ENCODE data around the gene MCM5. TPM values are rescaled to one million over a fixed set of nuclear protein-coding genes. Genes with fewer than 3 reads are reported as not detected.

The MCM5 gene
- total and polyA plus RNA-seq, 2 of the 13 experiments (the other 11 are each of a cell fraction or from before 2014, with no cell fraction given) = 40.2 to 93.5 TPM

GRCh38 chr22:35352214-35353111 lies 47.5 kb upstream of the MCM5 start (continued):
- TF ChIP-seq U2AF1 (optimal IDR thresholded peaks at IDR 0.05; ENCODE audit: low read depth, low read length) (peak; percentile 37), ATF7-NPFF (CRISPR knock-in tag; IDR thresholded peaks at IDR 0.05; ENCODE audit: low read depth) (0 out of 2 replicates have a peak, but pooled peaks have one; percentile 62), ZNF850 (CRISPR knock-in tag; conservative IDR thresholded peaks at IDR 0.05) (no peak), SNAPC2 (CRISPR knock-in tag; IDR thresholded peaks at IDR 0.05) (no peak), HDAC6 (IDR thresholded peaks at IDR 0.05; ENCODE audit: low read depth, low read length) (no peak), RFX1 (IDR thresholded peaks at IDR 0.05) (no peak), ZNF687 (CRISPR knock-in tag; IDR thresholded peaks at IDR 0.05) (peak; percentile 84), UBTF (CRISPR knock-in tag; IDR thresholded peaks at IDR 0.05) (peak; percentile 55), ZNF367 (CRISPR knock-in tag; IDR thresholded peaks at IDR 0.05; ENCODE audit: borderline replicate concordance) (no peak), HNF4G (IDR thresholded peaks at IDR 0.05; ENCODE audit: borderline replicate concordance, low read depth, low read length) (no peak), HNF4G (CRISPR knock-in tag; IDR thresholded peaks at IDR 0.05; ENCODE audit: borderline replicate concordance, low read depth) (no peak), KAT8 (CRISPR knock-in tag; IDR thresholded peaks at IDR 0.05) (0 out of 2 replicates have a peak, but pooled peaks have one; percentile 39), ZFP90 (CRISPR knock-in tag; IDR thresholded peaks at IDR 0.05; ENCODE audit: borderline replicate concordance) (no peak), SYNCRIP (IDR thresholded peaks at IDR 0.05; ENCODE audit: insufficient read depth, low read depth, low read length) (no peak), ZNF24 (IDR thresholded peaks at IDR 0.05) (no peak), IKZF5 (CRISPR knock-in tag; IDR thresholded peaks at IDR 0.05) (no peak), ZNF263 (CRISPR knock-in tag; IDR thresholded peaks at IDR 0.05) (no peak), POLR2AphosphoS2 (IDR thresholded peaks at IDR 0.05; ENCODE audit: low read depth, low read length) (no peak), ZBTB2 (CRISPR knock-in tag; IDR thresholded peaks at IDR 0.05; ENCODE audit: low read depth) (0 out of 2 replicates have a peak, but pooled peaks have one; percentile 23), ZFX (CRISPR knock-in tag; IDR thresholded peaks at IDR 0.05; ENCODE audit: low read depth) (peak; percentile 63)

Measured in HepG2 (cell line).